Prostate gland (tissue), 2 donors: ENCODE results near the gene RHOT2. TPM values are rescaled to one million over a fixed set of nuclear protein-coding genes. Genes with fewer than 3 reads are reported as not detected.

Experiments
- DNase-seq: peaks from one replicate; pipeline ENCODE4 v3.0.0-alpha.2; 2019; ENCODE audit warnings: low spot score
- H3K27ac ChIP-seq, 2 donors: fragments of 200-600 bp; sonication (generic); 2 replicates each; pipeline ENCODE4 v1.5.1; 2017 to 2019
- H3K27me3 ChIP-seq: fragments of 200-600 bp; sonication (generic); replicated peaks from 2 replicates; pipeline ENCODE4 v1.5.1; 2019; ENCODE audit not compliant: insufficient read depth
- H3K36me3 ChIP-seq, 2 donors: fragments of 200-600 bp; sonication (generic); 1 replicate in 1 of 2; 2 replicates in 1 of 2; pipeline versions ENCODE4 v1.5.1 to v1.8.1; 2017 to 2019
- H3K4me1 ChIP-seq: fragments of 200-600 bp; sonication (generic); replicated peaks from 2 replicates; pipeline ENCODE4 v1.5.1; 2019
- H3K4me3 ChIP-seq, 2 donors: fragments of 200-600 bp; sonication (generic); 2 replicates each; pipeline ENCODE4 v1.5.1; 2017 to 2019
- H3K9me3 ChIP-seq: fragments of 200-600 bp; sonication (generic); 2 replicates; pipeline ENCODE4 v1.5.1; 2017
- POLR2A ChIP-seq: fragments of 450-650 bp; IDR thresholded peaks from one replicate; pipeline ENCODE4 v1.6.1; 2016; ENCODE audit warnings: antibody characterized with exemption, mild to moderate bottlenecking
- POLR2AphosphoS5 ChIP-seq: sonication (generic); formaldehyde crosslinking; IDR thresholded peaks from one replicate; pipeline ENCODE4 v1.6.1; 2017; ENCODE audit warnings: antibody characterized with exemption
- WGBS: methylation state at CpG from one replicate; pipeline ENCODE4 v1.1.5; 2018; 5-methylcytosine and 5-hydroxymethylcytosine counted together
- intact Hi-C: fragments of 100-400 bp; cut with DNase I; formaldehyde crosslinking; loops from one replicate; pipeline ENCODE4 v1.14.2; 2022
- total RNA-seq, 2 donors: library from RNA; depleted of rRNA; stranded (reverse); fragments of >200 nt; gene quantifications; one replicate each; pipeline ENCODE4 v1.1.0, GENCODE V29; 2016
- TF ChIP-seq, protein P1 (sequence below), 4 experiments: fragments of 200-600 bp in 2 of 4; fragments of 450-650 bp in 2 of 4; sonication (generic) in 2 of 4; IDR thresholded peaks; 1 replicate in 3 of 4; 2 replicates in 1 of 4; pipeline ENCODE4 v1.5.1; 2016 to 2019; ENCODE audit warnings: antibody characterized with exemption in 4 of 4, mild to moderate bottlenecking in 2 of 4, moderate library complexity in 2 of 4

The RHOT2 gene
- total RNA-seq, 2 donors from 2014 or later: 101 to 169 TPM

DNA sequence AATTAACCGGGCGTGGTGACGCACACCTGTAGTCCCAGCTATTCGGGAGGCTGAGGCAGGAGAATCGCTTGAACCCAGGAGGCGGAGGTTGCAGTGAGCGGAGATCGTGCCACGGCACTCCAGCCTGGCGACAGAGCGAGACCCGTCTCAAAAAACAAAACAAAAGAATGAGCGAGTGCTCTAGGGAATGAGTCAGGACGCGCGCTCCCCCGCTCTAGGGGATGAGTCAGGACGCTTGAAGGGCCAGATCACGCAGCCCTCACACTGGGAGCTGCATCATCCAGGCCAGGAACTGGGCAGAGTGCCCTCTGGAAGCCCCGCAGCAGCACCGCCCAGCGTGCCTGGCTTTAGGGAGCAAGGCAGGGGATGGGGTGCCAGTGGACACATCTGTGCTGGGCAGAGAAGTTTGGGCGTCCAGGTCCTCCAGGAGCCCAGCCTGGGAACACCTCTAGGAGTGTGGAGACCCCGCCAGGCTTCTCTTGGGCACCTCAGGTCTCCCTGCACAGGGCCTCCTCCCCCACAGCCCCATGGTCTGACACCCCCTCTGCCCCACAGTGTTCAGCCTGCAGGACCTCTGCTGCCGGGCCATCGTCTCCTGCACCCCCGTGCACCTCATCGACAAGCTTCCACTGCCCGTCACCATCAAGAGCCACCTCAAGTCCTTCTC, 41.0 kb upstream of the RHOT2 start:
- intact Hi-C loops: no loop called here
- no peak overlapping the region for H3K27ac ChIP-seq
- no peak for DNase-seq
- no peak for TF ChIP-seq POLR2AphosphoS5
- no peak for TF ChIP-seq POLR2A
- TF ChIP-seq, protein P1, sequence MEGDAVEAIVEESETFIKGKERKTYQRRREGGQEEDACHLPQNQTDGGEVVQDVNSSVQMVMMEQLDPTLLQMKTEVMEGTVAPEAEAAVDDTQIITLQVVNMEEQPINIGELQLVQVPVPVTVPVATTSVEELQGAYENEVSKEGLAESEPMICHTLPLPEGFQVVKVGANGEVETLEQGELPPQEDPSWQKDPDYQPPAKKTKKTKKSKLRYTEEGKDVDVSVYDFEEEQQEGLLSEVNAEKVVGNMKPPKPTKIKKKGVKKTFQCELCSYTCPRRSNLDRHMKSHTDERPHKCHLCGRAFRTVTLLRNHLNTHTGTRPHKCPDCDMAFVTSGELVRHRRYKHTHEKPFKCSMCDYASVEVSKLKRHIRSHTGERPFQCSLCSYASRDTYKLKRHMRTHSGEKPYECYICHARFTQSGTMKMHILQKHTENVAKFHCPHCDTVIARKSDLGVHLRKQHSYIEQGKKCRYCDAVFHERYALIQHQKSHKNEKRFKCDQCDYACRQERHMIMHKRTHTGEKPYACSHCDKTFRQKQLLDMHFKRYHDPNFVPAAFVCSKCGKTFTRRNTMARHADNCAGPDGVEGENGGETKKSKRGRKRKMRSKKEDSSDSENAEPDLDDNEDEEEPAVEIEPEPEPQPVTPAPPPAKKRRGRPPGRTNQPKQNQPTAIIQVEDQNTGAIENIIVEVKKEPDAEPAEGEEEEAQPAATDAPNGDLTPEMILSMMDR (IDR thresholded peaks at IDR 0.05): no peak
- peaks cover 0 to 3% of the 10 kb centered on the region in 2 donors for H3K36me3 ChIP-seq
- WGBS: 91% methylated on average over 29 of the region's 29 CpGs
- no peaks in the 10 kb centered on the region for H3K9me3 ChIP-seq
- H3K4me1 ChIP-seq: peaks cover 6% of the 10 kb centered on the region
- no peaks in the 10 kb centered on the region for H3K27me3 ChIP-seq
- H3K4me3 ChIP-seq: no peak overlapping the region

DNA sequence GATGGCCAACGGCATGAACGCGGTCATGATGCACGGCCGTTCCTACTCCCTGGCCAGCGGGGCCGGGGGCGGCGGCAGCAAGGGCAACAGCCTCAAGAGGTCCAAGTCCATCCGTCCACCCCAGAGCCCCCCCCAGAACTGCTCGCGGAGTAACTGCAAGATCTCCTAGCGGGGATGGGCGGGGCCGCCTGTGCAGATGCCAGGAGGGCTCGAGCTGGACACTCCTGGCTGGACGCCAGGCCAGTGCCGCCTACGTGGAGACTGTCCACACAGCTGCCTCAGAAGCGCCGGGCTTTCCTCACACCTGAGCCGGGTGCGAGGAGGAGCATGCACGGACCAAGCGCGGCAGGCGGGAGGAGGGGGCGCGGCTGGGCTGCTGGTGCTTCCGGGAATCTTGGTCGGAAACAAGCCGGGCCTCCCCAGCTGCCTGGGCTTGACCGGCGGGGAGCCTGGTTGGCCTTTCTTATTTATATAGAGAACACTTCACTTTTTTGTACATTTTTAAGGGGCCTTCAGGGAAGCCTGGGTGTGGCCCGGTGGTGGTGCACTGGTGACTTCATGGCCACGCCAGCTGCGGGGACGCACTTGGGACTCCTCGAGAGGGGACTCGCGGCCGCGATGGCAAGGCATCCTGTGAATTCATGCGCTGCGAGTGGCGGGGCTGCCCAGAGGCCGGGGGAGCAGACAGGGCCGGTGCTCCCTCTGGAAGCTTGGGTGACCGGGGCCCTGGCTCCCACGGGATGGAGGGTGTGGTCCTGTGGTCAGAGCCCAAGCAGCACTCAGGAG, 40.3 kb upstream of the RHOT2 start:
- TF ChIP-seq POLR2A (no peak), POLR2AphosphoS5 (no peak)
- TF ChIP-seq, protein P1 (IDR thresholded peaks at IDR 0.05): no peak
- intact Hi-C loops: no loop called here
- H3K27ac ChIP-seq: no peak overlapping the region
- no peak overlapping the region for H3K4me3 ChIP-seq
- peaks cover 0 to 3% of the 10 kb centered on the region in 2 donors for H3K36me3 ChIP-seq
- H3K4me1 ChIP-seq: no peaks in the 10 kb centered on the region
- no peaks in the 10 kb centered on the region for H3K9me3 ChIP-seq
- DNase-seq: no peak
- 77% methylated on average over 46 of the region's 50 CpGs for WGBS
- H3K27me3 ChIP-seq: no peaks in the 10 kb centered on the region

GRCh38 chr16:628321-629061, 39.4 kb upstream of the RHOT2 start:
- intact Hi-C loops: no loop called here
- no peak for TF ChIP-seq POLR2A
- H3K4me3 ChIP-seq: no peak overlapping the region
- H3K27me3 ChIP-seq: no peaks in the 10 kb centered on the region
- H3K27ac ChIP-seq: no peak overlapping the region
- 91% methylated on average over 33 of the region's 33 CpGs for WGBS
- no peaks in the 10 kb centered on the region for H3K4me1 ChIP-seq
- H3K9me3 ChIP-seq: no peaks in the 10 kb centered on the region
- DNase-seq: no peak
- peaks cover 0 to 3% of the 10 kb centered on the region in 2 donors for H3K36me3 ChIP-seq

DNA sequence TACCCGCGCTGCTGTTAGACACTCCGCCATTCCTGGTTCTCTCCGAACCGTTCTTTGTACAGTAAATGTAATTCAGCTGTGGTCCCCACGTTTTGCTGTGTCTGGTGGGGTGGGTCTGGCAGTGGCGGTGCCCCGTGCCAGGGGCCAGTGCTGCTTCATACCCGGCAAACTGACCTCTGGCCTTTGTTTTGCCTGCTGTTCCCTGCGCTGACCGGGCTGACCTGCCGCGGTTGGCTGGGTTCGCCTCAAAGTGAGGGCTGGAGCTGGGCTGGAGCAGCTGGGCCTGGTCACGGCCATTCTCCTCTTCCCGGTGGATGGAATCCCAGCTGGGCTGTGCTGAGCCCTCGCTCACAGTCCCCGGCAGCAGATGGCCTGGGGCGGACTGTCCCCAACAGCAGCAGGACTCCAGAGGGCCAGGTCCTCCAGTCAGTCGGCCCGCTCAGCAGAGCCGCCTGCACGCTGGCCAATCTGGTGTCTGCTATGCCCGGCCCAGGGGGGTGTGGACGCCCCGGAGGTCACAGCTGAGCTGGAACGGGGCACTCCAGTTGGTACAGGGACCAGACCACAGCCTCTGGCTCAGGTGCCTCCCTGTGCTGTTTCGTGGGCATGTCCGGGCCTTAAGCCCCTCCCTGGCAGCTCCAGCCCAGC, 38.6 kb upstream of the RHOT2 start:
- H3K27ac ChIP-seq: no peak overlapping the region
- H3K27me3 ChIP-seq: no peaks in the 10 kb centered on the region
- no peak for DNase-seq
- H3K36me3 ChIP-seq: peaks cover 0 to 3% of the 10 kb centered on the region in 2 donors
- TF ChIP-seq POLR2A (no peak), POLR2AphosphoS5 (no peak)
- TF ChIP-seq, protein P1 (IDR thresholded peaks at IDR 0.05): no peak
- no peaks in the 10 kb centered on the region for H3K9me3 ChIP-seq
- WGBS: 73% methylated on average over 28 of the region's 29 CpGs
- H3K4me3 ChIP-seq: no peak overlapping the region
- intact Hi-C loops: no loop called here
- no peaks in the 10 kb centered on the region for H3K4me1 ChIP-seq

DNA sequence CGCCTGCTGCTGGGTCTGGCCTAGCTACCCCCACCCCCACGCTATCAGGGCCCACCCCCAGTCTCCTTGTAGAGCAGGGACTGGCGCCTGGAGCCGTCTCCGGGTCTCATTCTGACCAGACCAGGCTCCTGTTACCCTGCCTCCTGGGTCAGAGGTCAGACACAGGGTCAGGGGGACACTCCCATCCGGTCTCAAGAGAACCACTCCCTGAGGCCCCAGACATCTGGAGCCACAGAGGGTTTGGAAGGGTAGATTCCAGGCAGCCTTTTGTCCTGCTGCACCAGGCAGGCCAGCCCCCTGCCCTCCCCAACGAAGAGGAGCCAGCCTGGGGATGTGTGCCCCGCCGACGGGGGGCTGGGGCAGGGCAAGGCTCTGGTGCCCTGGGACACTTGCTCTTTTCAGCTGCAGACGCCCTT, 38.1 kb upstream of the RHOT2 start:
- Histone ChIP-seq H3K27me3 (no peaks in the 10 kb centered on the region), H3K9me3 (no peaks in the 10 kb centered on the region), H3K4me1 (peaks cover under 1% of the 10 kb centered on the region), H3K4me3 (no peak overlapping the region), H3K27ac (no peak overlapping the region), H3K36me3 (peaks cover 0 to 3% of the 10 kb centered on the region in 2 donors)
- WGBS: 56% methylated on average over 10 of the region's 11 CpGs
- intact Hi-C loops: no loop called here
- TF ChIP-seq POLR2A (no peak), POLR2AphosphoS5 (no peak)
- TF ChIP-seq, protein P1 (IDR thresholded peaks at IDR 0.05): no peak
- DNase-seq: no peak
